ENCODE results near the gene PPP4R2. TPM values are rescaled to one million over a fixed set of nuclear protein-coding genes. Genes with fewer than 3 reads are reported as not detected.

PPP4R2 gene
- total RNA-seq: 82.1 TPM
- long read RNA-seq, full-length matches to known transcripts: 23 of 35 reads
- long read RNA-seq, partial matches to known transcripts: 6 of 35 reads
- long read RNA-seq, other reads (novel, unspliced or antisense): 6 of 35 reads

- DNase-seq (ENCODE audit: low spot score): peak; percentile 97
Observed at GRCh38 chr3:72996473-72997333, at the start of gene PPP4R2. TSS of gene PPP4R2 (plus strand) at chr3:72996811. CDS start at chr3:72997038, 227 bp downstream.

GRCh38 chr3:72947715-72948490, 48.7 kb upstream of the PPP4R2 start:
- no peak for DNase-seq (ENCODE audit: low spot score)

DNA sequence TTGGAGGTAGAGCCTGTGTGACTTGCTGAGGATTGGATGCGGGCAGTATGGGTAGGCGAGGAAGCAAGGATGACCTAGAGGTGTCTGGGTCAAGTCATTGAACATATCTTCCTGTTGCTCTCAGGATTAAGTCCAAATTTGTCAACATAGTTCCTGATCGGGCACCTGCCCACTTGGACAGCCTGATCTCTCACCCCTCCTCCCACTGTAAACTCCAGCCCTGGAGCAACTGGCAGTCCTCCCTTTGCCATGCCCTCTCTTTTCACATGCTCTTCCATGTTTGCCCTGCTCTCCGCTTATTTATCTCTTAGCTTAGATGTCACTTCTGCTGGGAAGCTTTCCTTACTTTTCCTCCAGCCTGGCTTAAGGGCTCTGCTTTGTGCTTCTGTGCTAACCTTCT, 47.6 kb upstream of the PPP4R2 start:
- no peak for DNase-seq (ENCODE audit: low spot score)

- no peak for DNase-seq (ENCODE audit: low spot score)
Observed at GRCh38 chr3:72950372-72950771, 46.2 kb upstream of the PPP4R2 start.

- no peak for DNase-seq (ENCODE audit: low spot score)
Observed at GRCh38 chr3:72950801-72951200, 45.8 kb upstream of the PPP4R2 start.

DNA sequence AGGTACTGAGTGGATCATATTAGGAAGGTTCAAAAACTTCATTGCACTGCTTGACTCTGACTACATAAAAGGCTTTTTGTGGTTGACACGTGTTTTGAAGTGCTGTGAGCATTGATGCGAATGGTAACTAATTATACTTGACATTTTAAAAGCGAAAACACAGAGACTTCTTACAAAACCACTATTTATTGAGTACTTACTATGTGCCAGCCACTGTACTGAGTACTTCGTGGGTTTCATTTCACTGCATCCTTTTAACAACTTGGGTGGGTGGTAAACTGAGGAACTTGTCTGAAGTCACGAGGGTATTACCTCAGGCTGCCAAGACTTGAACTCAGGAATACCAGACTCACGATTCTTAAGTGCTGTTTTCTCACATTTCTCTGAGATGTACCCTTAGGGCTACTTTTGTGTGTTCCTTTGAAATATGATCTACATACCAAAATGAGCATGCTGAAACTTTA, 45.3 kb upstream of the PPP4R2 start:
- no peak for DNase-seq (ENCODE audit: low spot score)

GRCh38 chr3:72953325-72953956, 43.2 kb upstream of the PPP4R2 start:
- no peak for DNase-seq (ENCODE audit: low spot score)

- no peak for DNase-seq (ENCODE audit: low spot score)
Observed at GRCh38 chr3:72957297-72957696, 39.3 kb upstream of the PPP4R2 start.

- no peak for DNase-seq (ENCODE audit: low spot score)
Observed at GRCh38 chr3:72959336-72959735, 37.3 kb upstream of the PPP4R2 start.

GRCh38 chr3:72960812-72961518, 35.6 kb upstream of the PPP4R2 start:
- DNase-seq (ENCODE audit: low spot score): no peak

DNA sequence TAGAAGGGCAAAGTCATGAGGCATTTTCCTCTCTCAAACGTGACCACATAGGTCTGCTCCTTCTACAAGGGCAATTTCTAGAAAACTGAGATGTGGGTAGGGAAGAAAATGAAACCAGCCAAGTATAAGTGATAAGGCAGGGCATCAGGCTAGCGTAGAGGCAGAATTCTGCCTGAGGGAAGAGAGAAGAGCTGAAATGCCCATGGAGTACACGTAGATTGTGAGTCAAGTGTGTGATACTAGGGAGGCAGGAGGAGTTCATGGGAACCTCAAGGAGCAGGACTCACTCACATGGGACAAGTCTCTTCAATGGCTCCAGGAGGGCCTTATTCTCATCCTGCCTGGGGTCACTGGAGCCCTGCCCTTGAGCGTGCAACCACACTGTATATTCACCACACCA, 34.9 kb upstream of the PPP4R2 start:
- DNase-seq (ENCODE audit: low spot score): no peak

GRCh38 chr3:72962317-72962716, 34.3 kb upstream of the PPP4R2 start:
- no peak for DNase-seq (ENCODE audit: low spot score)

DNA sequence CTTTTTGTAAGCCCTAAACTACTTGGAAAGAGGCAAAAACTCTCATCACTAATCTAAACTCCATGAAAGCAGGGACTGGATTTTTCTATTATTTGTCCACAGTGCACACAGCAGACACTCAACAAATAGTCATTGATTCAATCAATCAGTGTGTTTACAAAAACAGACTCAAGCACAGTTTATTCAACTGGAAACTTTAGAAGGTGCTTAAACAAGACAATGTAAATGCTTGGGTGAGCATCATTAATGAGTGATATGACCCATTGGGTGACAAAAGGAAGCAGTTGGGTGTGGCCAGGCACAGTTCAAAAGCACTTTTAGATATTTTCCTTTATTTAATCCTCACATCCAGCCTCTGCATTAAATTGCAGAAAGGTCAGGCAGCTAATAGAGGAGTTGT, 32.0 kb upstream of the PPP4R2 start:
- DNase-seq (ENCODE audit: low spot score): no peak

GRCh38 chr3:72968266-72968664, 28.3 kb upstream of the PPP4R2 start:
- DNase-seq (ENCODE audit: low spot score): no peak

DNA sequence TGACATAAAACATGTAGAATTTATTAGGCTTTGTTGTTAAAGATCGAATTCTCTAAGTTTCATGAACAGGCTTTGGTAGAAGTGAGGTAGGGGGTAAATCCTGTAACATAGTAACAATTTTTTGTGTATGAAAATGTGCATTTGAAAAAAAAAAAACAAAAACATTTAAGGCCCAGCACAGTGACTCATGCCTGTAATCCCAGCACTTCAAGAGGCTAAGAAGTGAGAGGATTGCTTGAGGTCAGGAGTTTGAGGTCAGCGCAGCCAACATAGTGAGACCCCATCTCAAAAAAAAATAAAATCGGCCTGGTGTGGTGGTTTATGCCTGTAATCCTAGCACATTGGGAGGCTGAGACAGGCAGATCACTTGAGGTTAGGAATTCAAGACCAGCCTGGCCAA, 26.8 kb upstream of the PPP4R2 start:
- DNase-seq (ENCODE audit: low spot score): no peak

- no peak for DNase-seq (ENCODE audit: low spot score)
Observed at GRCh38 chr3:72970942-72971341, 25.7 kb upstream of the PPP4R2 start.

- DNase-seq (ENCODE audit: low spot score): no peak
Observed at GRCh38 chr3:72972706-72973030, 23.9 kb upstream of the PPP4R2 start.

- DNase-seq (ENCODE audit: low spot score): no peak
Observed at GRCh38 chr3:72973031-72973723, 23.4 kb upstream of the PPP4R2 start.

- no peak for DNase-seq (ENCODE audit: low spot score)
Observed at GRCh38 chr3:72973786-72974185, 22.8 kb upstream of the PPP4R2 start.

DNA sequence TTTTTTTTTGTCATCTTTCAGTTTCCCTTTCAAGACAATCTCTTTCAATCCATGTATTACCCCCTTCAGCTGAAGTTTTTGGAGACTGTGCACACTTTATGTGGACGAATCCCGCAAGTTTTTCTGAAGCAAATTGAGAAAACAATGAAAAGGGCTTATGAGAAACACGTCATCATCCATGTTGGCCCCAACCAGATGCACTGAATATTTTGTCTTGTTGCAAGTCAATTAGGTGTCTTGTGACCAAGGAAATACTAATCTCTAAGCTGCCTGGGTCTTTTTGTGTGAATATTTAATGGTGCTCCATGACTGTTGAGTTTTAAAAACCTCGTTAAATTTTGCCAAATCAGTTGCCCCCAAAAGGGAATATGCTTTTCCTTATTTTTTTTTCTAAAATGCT, 21.7 kb upstream of the PPP4R2 start:
- DNase-seq (ENCODE audit: low spot score): no peak

Measured in mesenteric fat pad (tissue), 1 donor.